Muscle of back (tissue), 11 donors: Measurements from ENCODE around the gene VWA3B. TPM values are rescaled to one million over a fixed set of nuclear protein-coding genes. Genes with fewer than 3 reads are reported as not detected.

ENCODE experiments used
- DNase-seq, 3 donors: peaks; one replicate each; pipeline versions ENCODE4 v3.0.0 to v3.0.0-alpha.2; 2013
- polyA plus RNA-seq, 10 donors: library from polyadenylated mRNA; unstranded; fragments of 120-200 nt; gene quantifications; one replicate each; pipeline ENCODE4 v1.2.1, GENCODE V29; 2013; ENCODE audit not compliant: insufficient read length in 10 of 10

The VWA3B gene
- polyA plus RNA-seq, 10 donors = 0.13 to 2.4 (median 0.77) TPM

- no peak for DNase-seq
Measured at GRCh38 chr2:98172951-98173350, 86.0 kb downstream of the VWA3B start.

GRCh38 chr2:98175811-98176210 is 88.8 kb downstream of the VWA3B start:
- no peak for DNase-seq

GRCh38 chr2:98177286-98177685 is 90.3 kb downstream of the VWA3B start:
- DNase-seq = no peak

- no peak for DNase-seq
Measured at GRCh38 chr2:98177986-98178385, 91.0 kb downstream of the VWA3B start.

- DNase-seq = no peak
Measured at GRCh38 chr2:98180456-98180855, 93.5 kb downstream of the VWA3B start.

GRCh38 chr2:98181346-98181745 is 94.4 kb downstream of the VWA3B start:
- no peak for DNase-seq

GRCh38 chr2:98185801-98186200 is 98.8 kb downstream of the VWA3B start:
- no peak for DNase-seq

- DNase-seq = no peak
Measured at GRCh38 chr2:98187194-98187593, 100.2 kb downstream of the VWA3B start.

- no peak for DNase-seq
Measured at GRCh38 chr2:98188351-98189046, 101.5 kb downstream of the VWA3B start.

- peak in 2 of 3 donors; percentile 18 to 29 for DNase-seq
Measured at GRCh38 chr2:98191883-98192282, 104.9 kb downstream of the VWA3B start.

- no peak for DNase-seq
Measured at GRCh38 chr2:98201576-98201975, 114.6 kb downstream of the VWA3B start.

GRCh38 chr2:98205889-98206288 is 118.9 kb downstream of the VWA3B start:
- DNase-seq = no peak

- peak in 1 of 3 donors; percentile 27 for DNase-seq
Measured at GRCh38 chr2:98212092-98213000, 125.4 kb downstream of the VWA3B start.

GRCh38 chr2:98216616-98217015 is 129.6 kb downstream of the VWA3B start:
- DNase-seq = no peak

- DNase-seq = no peak
Measured at GRCh38 chr2:98219152-98219551, 132.2 kb downstream of the VWA3B start.

- DNase-seq = no peak
Measured at GRCh38 chr2:98233941-98234340, 147.0 kb downstream of the VWA3B start.

GRCh38 chr2:98234776-98235175 is 147.8 kb downstream of the VWA3B start:
- DNase-seq = peak in 1 of 3 donors; percentile 16

GRCh38 chr2:98236935-98237334 is 150.0 kb downstream of the VWA3B start:
- no peak for DNase-seq

- DNase-seq = no peak
Measured at GRCh38 chr2:98240786-98241398, 153.9 kb downstream of the VWA3B start.

GRCh38 chr2:98241592-98241991 is 154.6 kb downstream of the VWA3B start:
- DNase-seq = no peak

- no peak for DNase-seq
Measured at GRCh38 chr2:98242003-98242402, 155.0 kb downstream of the VWA3B start.

GRCh38 chr2:98245491-98245890 is 158.5 kb downstream of the VWA3B start:
- DNase-seq = no peak

GRCh38 chr2:98247383-98247782 is 160.4 kb downstream of the VWA3B start:
- DNase-seq = no peak
